Fibroblast of lung (primary cell): ENCODE data around the gene SERINC4. TPM values are rescaled to one million over a fixed set of nuclear protein-coding genes. Genes with fewer than 3 reads are reported as not detected.

Experiments
- DNase-seq, 2 donors: peaks; one replicate each; pipeline versions ENCODE4 v3.0.0 to v3.0.0-alpha.2; 2010; ENCODE audit warnings: low read depth in 2 of 2
- H2AFZ ChIP-seq: 2 replicates; pipeline ENCODE4 v1.5.1; 2012; ENCODE audit warnings: low read length, control low read depth, inconsistent platforms
- H3K27ac ChIP-seq: 2 replicates; pipeline ENCODE4 v1.5.1; 2011; ENCODE audit warnings: low read length, control low read depth; ENCODE audit not compliant: insufficient read depth
- H3K27me3 ChIP-seq: 2 replicates; pipeline ENCODE4 v1.5.1; 2011; ENCODE audit warnings: mild to moderate bottlenecking, low read length; ENCODE audit not compliant: control insufficient read depth, insufficient read depth
- H3K36me3 ChIP-seq: 2 replicates; pipeline ENCODE4 v1.5.1; 2011; ENCODE audit warnings: low read length; ENCODE audit not compliant: control insufficient read depth, insufficient read depth
- H3K4me1 ChIP-seq: 2 replicates; pipeline ENCODE4 v1.5.1; 2011; ENCODE audit warnings: low read length; ENCODE audit not compliant: control insufficient read depth, insufficient read depth; ENCODE audit errors: extremely low read depth
- H3K4me2 ChIP-seq: 2 replicates; pipeline ENCODE4 v1.5.1; 2011; ENCODE audit warnings: low read length, control low read depth; ENCODE audit not compliant: insufficient read depth; ENCODE audit errors: extremely low read depth
- H3K4me3 ChIP-seq, 4 experiments: fragments of 200-600 bp in 1 of 4; sonication (generic) in 1 of 4; replicated peaks in 1 of 4; 2 replicates each; pipeline ENCODE4 v1.5.1; 2011 to 2016; ENCODE audit warnings: low read length in 4 of 4, low read depth in 3 of 4, mild to moderate bottlenecking in 3 of 4, control low read depth in 2 of 4, inconsistent platforms in 1 of 4, mixed read lengths in 1 of 4; ENCODE audit not compliant: insufficient read depth in 1 of 4; ENCODE audit errors: control extremely low read depth in 1 of 4
- H3K79me2 ChIP-seq: 2 replicates; pipeline ENCODE4 v1.5.1; 2012; ENCODE audit warnings: mild to moderate bottlenecking, low read length, inconsistent platforms; ENCODE audit not compliant: control insufficient read depth, insufficient read depth
- H3K9ac ChIP-seq: 2 replicates; pipeline ENCODE4 v1.5.1; 2011; ENCODE audit warnings: mild to moderate bottlenecking, low read length, control low read depth; ENCODE audit not compliant: insufficient read depth
- H3K9me3 ChIP-seq: 2 replicates; pipeline ENCODE4 v1.5.1; 2012; ENCODE audit warnings: low read depth, low read length; ENCODE audit not compliant: control insufficient read depth, insufficient read depth
- H4K20me1 ChIP-seq: 2 replicates; pipeline ENCODE4 v1.5.1; 2011; ENCODE audit warnings: low read length; ENCODE audit not compliant: control insufficient read depth, insufficient read depth; ENCODE audit errors: extremely low read depth
- EZH2 ChIP-seq: IDR thresholded peaks from 2 replicates; pipeline ENCODE4 v1.5.1; 2012; ENCODE audit warnings: low read length, control low read depth, mild to moderate bottlenecking; ENCODE audit errors: missing control alignments
- polyA plus RNA-seq, 2 donors: library from polyadenylated mRNA; depleted of rRNA in 1 of 2; stranded (reverse) in 1 of 2; unstranded in 1 of 2; fragments of >200 nt; gene quantifications; 2 replicates each; pipeline ENCODE4 v1.2.1, GENCODE V29; 2011 to 2012; ENCODE audit warnings: missing spikeins in 1 of 2
- total RNA-seq: library from RNA; depleted of rRNA; stranded (reverse); fragments of >200 nt; gene quantifications from 2 replicates; pipeline ENCODE4 v1.2.1, GENCODE V29; 2014
- TF ChIP-seq, protein P1 (sequence below), 2 donors: IDR thresholded peaks in 1 of 2; conservative IDR thresholded peaks in 1 of 2; 1 replicate in 1 of 2; 2 replicates in 1 of 2; pipeline ENCODE4 v1.5.1; 2011 to 2012; ENCODE audit warnings: low read length in 2 of 2, control low read depth in 1 of 2, inconsistent platforms in 1 of 2, low read depth in 1 of 2, mild to moderate bottlenecking in 1 of 2

SERINC4 gene
- total and polyA plus RNA-seq, 2 donors (not counting 1 experiment from before 2014, with no cell fraction given), result 0.06 to 0.17 TPM

DNA sequence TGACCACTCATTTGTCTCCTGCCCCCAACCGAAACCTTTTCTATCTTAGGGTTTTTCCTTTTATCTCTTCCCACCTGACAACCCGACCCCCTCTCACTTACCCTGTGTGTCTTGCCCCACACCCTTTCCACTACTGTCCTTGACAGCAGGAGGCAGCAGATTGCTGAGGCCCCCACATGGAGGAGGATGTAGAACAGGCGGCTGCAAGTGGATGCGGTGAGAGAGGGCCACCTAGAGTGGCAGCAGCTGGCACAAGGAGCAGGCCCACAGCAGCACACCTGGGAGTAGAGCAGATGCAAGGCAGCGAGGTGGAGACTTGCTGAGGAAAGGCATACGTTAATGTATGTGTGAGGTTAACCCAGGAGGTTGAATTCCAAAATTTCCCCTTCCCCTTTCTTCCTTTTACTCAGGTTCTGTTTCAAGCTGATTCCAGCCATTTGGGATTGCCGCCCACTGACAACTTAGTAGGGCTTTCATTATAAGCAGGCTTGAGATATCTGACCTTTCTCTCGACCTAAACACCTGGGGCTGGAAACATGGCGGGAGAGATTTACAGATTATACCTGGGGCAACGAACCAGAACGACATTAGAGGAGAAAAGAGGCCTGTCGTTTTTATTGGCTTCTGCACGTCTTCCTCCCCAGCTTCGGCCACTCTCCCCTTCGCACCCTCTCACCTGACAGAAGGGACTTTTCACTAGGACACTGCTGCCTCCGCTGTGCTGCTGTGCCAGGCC lies 643 bp downstream of the SERINC4 start:
- no peak overlapping the region for H3K9ac ChIP-seq
- H2AFZ ChIP-seq, result no peak overlapping the region
- no peak overlapping the region for H3K4me2 ChIP-seq
- no peak overlapping the region for H3K4me3 ChIP-seq
- DNase-seq, result no peak
- no peak overlapping the region for H3K27ac ChIP-seq
- H3K27me3 ChIP-seq, result no peaks in the 10 kb centered on the region
- no peak for TF ChIP-seq EZH2
- TF ChIP-seq, protein P1, sequence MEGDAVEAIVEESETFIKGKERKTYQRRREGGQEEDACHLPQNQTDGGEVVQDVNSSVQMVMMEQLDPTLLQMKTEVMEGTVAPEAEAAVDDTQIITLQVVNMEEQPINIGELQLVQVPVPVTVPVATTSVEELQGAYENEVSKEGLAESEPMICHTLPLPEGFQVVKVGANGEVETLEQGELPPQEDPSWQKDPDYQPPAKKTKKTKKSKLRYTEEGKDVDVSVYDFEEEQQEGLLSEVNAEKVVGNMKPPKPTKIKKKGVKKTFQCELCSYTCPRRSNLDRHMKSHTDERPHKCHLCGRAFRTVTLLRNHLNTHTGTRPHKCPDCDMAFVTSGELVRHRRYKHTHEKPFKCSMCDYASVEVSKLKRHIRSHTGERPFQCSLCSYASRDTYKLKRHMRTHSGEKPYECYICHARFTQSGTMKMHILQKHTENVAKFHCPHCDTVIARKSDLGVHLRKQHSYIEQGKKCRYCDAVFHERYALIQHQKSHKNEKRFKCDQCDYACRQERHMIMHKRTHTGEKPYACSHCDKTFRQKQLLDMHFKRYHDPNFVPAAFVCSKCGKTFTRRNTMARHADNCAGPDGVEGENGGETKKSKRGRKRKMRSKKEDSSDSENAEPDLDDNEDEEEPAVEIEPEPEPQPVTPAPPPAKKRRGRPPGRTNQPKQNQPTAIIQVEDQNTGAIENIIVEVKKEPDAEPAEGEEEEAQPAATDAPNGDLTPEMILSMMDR (conservative IDR thresholded peaks at IDR 0.05 in 1 of 2, IDR thresholded peaks at IDR 0.05 in 1 of 2; ENCODE audit: low read depth in 1 of 2, low read length in 2 of 2), result no peak
- peaks cover 21% of the 10 kb centered on the region for H3K79me2 ChIP-seq
- no peaks in the 10 kb centered on the region for H3K9me3 ChIP-seq
- H3K4me1 ChIP-seq, result peaks cover 6% of the 10 kb centered on the region
- no peaks in the 10 kb centered on the region for H4K20me1 ChIP-seq
- peaks cover 24% of the 10 kb centered on the region for H3K36me3 ChIP-seq

DNA sequence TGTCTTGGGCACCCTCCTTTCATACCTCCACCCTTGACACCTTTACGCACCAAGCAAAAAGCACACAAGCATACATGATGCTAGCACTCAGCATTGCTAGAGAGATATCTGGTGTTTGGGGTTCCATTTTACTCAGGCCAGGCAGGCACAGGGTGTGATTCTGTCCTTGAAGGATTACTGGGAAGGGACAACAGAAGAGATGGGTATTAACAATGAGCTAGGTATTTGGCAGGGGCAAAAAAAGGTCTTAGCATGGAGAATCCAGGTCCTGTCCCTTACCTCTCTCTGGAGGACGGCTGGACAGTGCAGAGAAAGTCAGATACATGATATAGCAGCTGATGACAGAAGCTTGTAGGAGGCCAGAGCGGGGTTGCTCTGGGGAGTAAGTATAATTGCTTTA lies 3.5 kb downstream of the SERINC4 start:
- H3K27me3 ChIP-seq, result no peaks in the 10 kb centered on the region
- H3K4me2 ChIP-seq, result no peak overlapping the region
- no peak overlapping the region for H3K4me3 ChIP-seq
- no peak overlapping the region for H2AFZ ChIP-seq
- H3K9me3 ChIP-seq, result no peaks in the 10 kb centered on the region
- H3K36me3 ChIP-seq, result peaks cover 27% of the 10 kb centered on the region
- DNase-seq, result no peak
- H3K27ac ChIP-seq, result no peak overlapping the region
- H3K9ac ChIP-seq, result no peak overlapping the region
- peaks cover 16% of the 10 kb centered on the region for H3K4me1 ChIP-seq
- H3K79me2 ChIP-seq, result peaks cover 43% of the 10 kb centered on the region
- H4K20me1 ChIP-seq, result no peaks in the 10 kb centered on the region
- no peak for TF ChIP-seq EZH2
- TF ChIP-seq, protein P1 (conservative IDR thresholded peaks at IDR 0.05 in 1 of 2, IDR thresholded peaks at IDR 0.05 in 1 of 2; ENCODE audit: low read depth in 1 of 2, low read length in 2 of 2), result no peak

DNA sequence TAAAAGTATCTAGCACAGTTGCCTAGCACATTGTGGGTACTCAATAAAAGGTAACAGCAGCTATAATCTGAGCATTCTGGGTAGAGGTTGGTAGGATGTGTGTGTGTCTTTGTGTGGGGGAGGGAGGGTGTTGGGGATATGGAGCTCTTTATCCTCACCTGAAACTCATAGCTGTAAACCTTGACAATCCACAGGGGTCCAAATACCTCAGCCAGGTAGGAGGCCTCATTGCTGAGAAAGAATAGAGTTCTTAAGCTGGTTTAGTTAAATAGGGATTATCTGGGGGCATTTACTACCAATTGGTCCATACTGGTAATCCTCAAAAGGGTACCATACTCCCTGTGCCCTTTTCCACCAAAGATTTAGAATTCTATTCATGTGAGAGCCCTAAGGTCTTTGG lies 4.0 kb downstream of the SERINC4 start:
- Histone ChIP-seq H3K36me3 (peaks cover 27% of the 10 kb centered on the region), H3K4me2 (no peak overlapping the region), H3K4me1 (peaks cover 18% of the 10 kb centered on the region)

More for the DNA sequence above, 4.0 kb downstream of the SERINC4 start:
- TF ChIP-seq, protein P1 (conservative IDR thresholded peaks at IDR 0.05 in 1 of 2, IDR thresholded peaks at IDR 0.05 in 1 of 2; ENCODE audit: low read depth in 1 of 2, low read length in 2 of 2), result no peak
- no peak for TF ChIP-seq EZH2
- H3K27ac ChIP-seq, result no peak overlapping the region
- DNase-seq, result no peak
- H3K79me2 ChIP-seq, result peaks cover 37% of the 10 kb centered on the region
- no peak overlapping the region for H3K9ac ChIP-seq
- H4K20me1 ChIP-seq, result no peaks in the 10 kb centered on the region
- no peaks in the 10 kb centered on the region for H3K27me3 ChIP-seq
- no peak overlapping the region for H2AFZ ChIP-seq
- no peaks in the 10 kb centered on the region for H3K9me3 ChIP-seq
- H3K4me3 ChIP-seq, result no peak overlapping the region
